Spleen (tissue), 11 donors: ENCODE results near the gene SLC22A23. TPM values are rescaled to one million over a fixed set of nuclear protein-coding genes. Genes with fewer than 3 reads are reported as not detected.
A peak's percentile ranks its signal among the peaks of the same experiment; 100 is the strongest.

Experiments
- DNase-seq: peaks from one replicate; pipeline ENCODE4 v3.0.0-alpha.2; 2020
- H3K27ac ChIP-seq, 8 donors: fragments of 200-600 bp; sonication (generic) in 7 of 8; 1 replicate in 4 of 8; 2 replicates in 4 of 8; pipeline versions ENCODE4 v1.5.0 to v1.8.0; 2016 to 2021; ENCODE audit warnings: inconsistent platforms in 4 of 8, mild to moderate bottlenecking in 4 of 8, moderate library complexity in 1 of 8
- H3K27me3 ChIP-seq, 7 donors: fragments of 200-600 bp; sonication (generic) in 6 of 7; replicated peaks in 1 of 7; 1 replicate in 4 of 7; 2 replicates in 3 of 7; pipeline versions ENCODE4 v1.5.0 to v1.8.0; 2016 to 2021; ENCODE audit warnings: inconsistent platforms in 3 of 7, mild to moderate bottlenecking in 1 of 7
- H3K36me3 ChIP-seq, 6 donors: fragments of 200-600 bp; sonication (generic) in 5 of 6; 1 replicate in 4 of 6; 2 replicates in 2 of 6; pipeline versions ENCODE4 v1.5.0 to v1.8.0; 2016 to 2021; ENCODE audit warnings: inconsistent platforms in 2 of 6
- H3K4me1 ChIP-seq, 6 donors: fragments of 200-600 bp; sonication (generic) in 5 of 6; 1 replicate in 3 of 6; 2 replicates in 3 of 6; pipeline versions ENCODE4 v1.5.0 to v1.8.0; 2016 to 2021; ENCODE audit warnings: inconsistent platforms in 3 of 6
- H3K4me3 ChIP-seq, 8 donors: fragments of 200-600 bp; sonication (generic) in 7 of 8; 1 replicate in 4 of 8; 2 replicates in 4 of 8; pipeline versions ENCODE4 v1.5.0 to v1.8.0; 2016 to 2021; ENCODE audit warnings: inconsistent platforms in 4 of 8, mild to moderate bottlenecking in 4 of 8, moderate library complexity in 2 of 8
- H3K9me3 ChIP-seq, 8 donors: fragments of 200-600 bp; sonication (generic) in 7 of 8; 1 replicate in 4 of 8; 2 replicates in 4 of 8; pipeline versions ENCODE4 v1.5.0 to v1.8.0; 2016 to 2021; ENCODE audit warnings: inconsistent platforms in 4 of 8
- POLR2A ChIP-seq, 3 donors: fragments of 450-650 bp; IDR thresholded peaks; one replicate each; pipeline ENCODE4 v1.5.1; 2017; ENCODE audit warnings: antibody characterized with exemption in 3 of 3, mild to moderate bottlenecking in 1 of 3
- POLR2AphosphoS5 ChIP-seq, 3 donors: sonication (generic); formaldehyde crosslinking; IDR thresholded peaks; one replicate each; pipeline ENCODE4 v1.5.1; 2017; ENCODE audit warnings: antibody characterized with exemption in 3 of 3
- WGBS, 5 donors: extraction: QIAGEN DNeasy Blood & Tissue Kit in 3 of 5; methylation state at CpG; one replicate each; pipeline versions ENCODE4 v1.1.5 to v1.1.7; 2013 to 2018; 5-methylcytosine and 5-hydroxymethylcytosine counted together
- intact Hi-C: fragments of 100-400 bp; cut with DNase I; formaldehyde crosslinking; loops from one replicate; pipeline ENCODE4 v1.15.0; 2023; ENCODE audit warnings: low total_unique reads
- polyA plus RNA-seq, 3 donors: library from polyadenylated mRNA; stranded (reverse); fragments of 200-250 nt; gene quantifications; one replicate each; pipeline ENCODE4 v1.2.1, GENCODE V29; 2013
- total RNA-seq, 7 donors: library from RNA; depleted of rRNA in 3 of 7; stranded (reverse); fragments of >200 nt in 3 of 7; fragmentation: NEBNext Ultra II Directional in 4 of 7; extraction: Animal tissue kit (Norgen Biotek cat#: 25700) in 4 of 7; gene quantifications; one replicate each; pipeline versions ENCODE4 v1.1.0 to v1.2.1, GENCODE V29; 2016 to 2021
- TF ChIP-seq, protein P1 (sequence below), 11 experiments: fragments of 200-600 bp in 7 of 11; fragments of 450-650 bp in 4 of 11; sonication (generic) in 4 of 11; IDR thresholded peaks in 8 of 11; conservative IDR thresholded peaks in 3 of 11; 1 replicate in 7 of 11; 2 replicates in 4 of 11; pipeline versions ENCODE4 v1.4.0 to v1.8.0; 2016 to 2021; ENCODE audit warnings: antibody characterized with exemption in 11 of 11, inconsistent platforms in 4 of 11, mild to moderate bottlenecking in 1 of 11
- donor health status: healthy with polysubstance abuse.
- donor health status: DM: no; HTN: no; CAD: no; lungs with moderate emphysema.
- donor health status: DM: no; HTN: no; CAD: no.
- donor health status: Bipolar disorder and iron deficiency.
- donor health status: healthy.
- donor health status: DM: no; HTN: no; CAD: no.
- donor health status: DM: yes; HTN: yes; CAD: no.

SLC22A23 gene
- total and polyA plus RNA-seq, 10 donors: 1.9 to 22.6 (median 18.3) TPM

DNA sequence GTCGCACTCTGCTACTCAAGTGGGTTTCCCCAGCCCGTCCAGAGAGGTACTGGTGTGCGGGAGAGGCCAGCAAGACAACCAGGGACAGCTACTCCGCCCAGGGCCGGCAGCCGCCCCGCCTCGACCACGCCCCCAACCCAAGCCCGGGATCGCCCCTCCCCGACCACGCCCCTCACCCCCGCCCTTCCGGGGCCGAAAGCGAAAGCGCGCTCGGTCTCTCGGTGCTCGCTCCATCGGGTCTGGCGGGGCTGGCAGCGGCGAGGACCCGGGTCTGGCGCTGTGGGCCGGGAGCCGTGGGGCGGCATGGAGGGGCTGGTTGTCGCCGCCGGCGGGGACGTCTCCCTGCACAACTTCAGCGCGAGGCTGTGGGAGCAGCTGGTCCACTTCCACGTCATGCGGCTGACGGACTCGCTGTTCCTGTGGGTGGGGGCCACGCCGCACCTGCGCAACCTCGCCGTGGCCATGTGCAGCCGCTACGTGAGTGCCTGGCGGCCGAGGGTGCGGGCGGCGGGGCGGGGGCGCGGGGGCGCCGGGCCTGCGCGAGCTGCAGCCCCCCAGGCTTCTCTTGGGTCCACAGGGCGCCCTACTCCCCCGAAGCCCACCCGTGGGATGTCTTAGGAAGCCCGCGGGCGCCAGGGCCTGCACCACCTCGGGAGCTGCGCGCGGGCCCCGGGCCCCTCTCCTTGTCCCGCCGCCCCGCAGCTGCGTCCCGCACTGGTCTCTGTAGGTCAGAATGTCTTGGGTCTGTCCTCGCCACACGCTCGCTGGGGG is 197.9 kb downstream of the SLC22A23 start, which contains the start of gene PSMG4:
PSMG4 (plus strand) TSS at position 228 of the 771 bp plus-strand sequence; CDS start at position 304, 76 bp downstream.
- DNase-seq: peak; percentile 99
- intact Hi-C loops: loop anchor here (10.0 kb wide), 1 partner anchor 94 kb away; no protein-coding TSS in a partner anchor
- H3K4me3 ChIP-seq: peak within 1 kb of the TSS; percentile 84 to 99 (median 96)
- 0 to 1% (median 0%) methylated on average over 25 to 80 of the region's 80 CpGs for WGBS, 5 donors
- peaks cover 20 to 50% (median 38%) of the 10 kb centered on the region in 6 donors for H3K4me1 ChIP-seq
- H3K27me3 ChIP-seq: no peaks in the 10 kb centered on the region
- peaks cover 0 to 7% (median 4%) of the 10 kb centered on the region in 6 donors for H3K36me3 ChIP-seq
- TF ChIP-seq POLR2AphosphoS5 (IDR thresholded peaks at IDR 0.05) (peak; percentile 90 to 95 (median 92)), POLR2A (IDR thresholded peaks at IDR 0.05) (peak in 1 of 3 donors; percentile 45)
- TF ChIP-seq, protein P1, sequence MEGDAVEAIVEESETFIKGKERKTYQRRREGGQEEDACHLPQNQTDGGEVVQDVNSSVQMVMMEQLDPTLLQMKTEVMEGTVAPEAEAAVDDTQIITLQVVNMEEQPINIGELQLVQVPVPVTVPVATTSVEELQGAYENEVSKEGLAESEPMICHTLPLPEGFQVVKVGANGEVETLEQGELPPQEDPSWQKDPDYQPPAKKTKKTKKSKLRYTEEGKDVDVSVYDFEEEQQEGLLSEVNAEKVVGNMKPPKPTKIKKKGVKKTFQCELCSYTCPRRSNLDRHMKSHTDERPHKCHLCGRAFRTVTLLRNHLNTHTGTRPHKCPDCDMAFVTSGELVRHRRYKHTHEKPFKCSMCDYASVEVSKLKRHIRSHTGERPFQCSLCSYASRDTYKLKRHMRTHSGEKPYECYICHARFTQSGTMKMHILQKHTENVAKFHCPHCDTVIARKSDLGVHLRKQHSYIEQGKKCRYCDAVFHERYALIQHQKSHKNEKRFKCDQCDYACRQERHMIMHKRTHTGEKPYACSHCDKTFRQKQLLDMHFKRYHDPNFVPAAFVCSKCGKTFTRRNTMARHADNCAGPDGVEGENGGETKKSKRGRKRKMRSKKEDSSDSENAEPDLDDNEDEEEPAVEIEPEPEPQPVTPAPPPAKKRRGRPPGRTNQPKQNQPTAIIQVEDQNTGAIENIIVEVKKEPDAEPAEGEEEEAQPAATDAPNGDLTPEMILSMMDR (IDR thresholded peaks at IDR 0.05 in 8 of 11, conservative IDR thresholded peaks at IDR 0.05 in 3 of 11): peak in 1 of 11 experiments; percentile 33
- H3K9me3 ChIP-seq: peaks cover 0 to under 1% (median 0%) of the 10 kb centered on the region in 8 donors
- peak within 1 kb of the TSS; percentile 71 to 89 (median 79) for H3K27ac ChIP-seq

DNA sequence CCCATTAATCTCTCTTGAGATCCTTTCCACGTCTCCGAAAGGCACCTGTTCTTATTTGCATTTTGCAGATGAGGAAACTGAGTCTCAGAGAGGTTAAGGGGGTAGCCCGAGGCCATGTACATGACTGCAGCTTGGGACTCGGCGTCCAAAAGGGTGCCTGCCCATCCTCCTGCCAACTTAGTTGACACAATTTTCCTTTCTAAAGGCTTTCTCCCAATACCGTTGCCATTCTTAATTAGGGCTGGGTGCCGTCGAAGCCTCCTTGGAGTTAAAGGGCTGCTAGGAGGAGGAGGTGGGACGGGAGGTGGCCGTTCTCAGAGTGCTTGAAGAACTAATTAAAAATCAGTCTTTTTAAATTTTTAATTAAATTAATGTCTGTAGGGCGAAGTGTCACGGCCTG is 198.6 kb downstream of the SLC22A23 start:
- DNase-seq: no peak
- peak overlapping the region; percentile 84 to 99 (median 96) for H3K4me3 ChIP-seq
- TF ChIP-seq POLR2AphosphoS5 (IDR thresholded peaks at IDR 0.05): no peak
- TF ChIP-seq, protein P1 (IDR thresholded peaks at IDR 0.05 in 8 of 11, conservative IDR thresholded peaks at IDR 0.05 in 3 of 11): no peak
- no peak for TF ChIP-seq POLR2A (IDR thresholded peaks at IDR 0.05)
- intact Hi-C loops: loop anchor here (10.0 kb wide), 1 partner anchor 93 kb away; no protein-coding TSS in a partner anchor
- 49 to 61% (median 58%) methylated on average over 12 of the region's 12 CpGs for WGBS, 5 donors
- peaks cover 0 to 4% (median 0%) of the 10 kb centered on the region in 8 donors for H3K9me3 ChIP-seq
- H3K27ac ChIP-seq: peak overlapping the region in 6 of 8 donors; percentile 71 to 89 (median 79)
- H3K36me3 ChIP-seq: no peaks in the 10 kb centered on the region
- no peaks in the 10 kb centered on the region for H3K27me3 ChIP-seq
- peaks cover 20 to 43% (median 35%) of the 10 kb centered on the region in 6 donors for H3K4me1 ChIP-seq

GRCh38 chr6:3253597-3253961 is 203.3 kb downstream of the SLC22A23 start:
- intact Hi-C loops: loop anchor here (5.0 to 10.0 kb wide), 2 partner anchors 89 to 126 kb away; no protein-coding TSS in a partner anchor
- H3K27me3 ChIP-seq: peaks cover 0 to 26% (median 5%) of the 10 kb centered on the region in 7 donors
- WGBS, 5 donors: 96 to 99% (median 98%) methylated on average over 23 to 40 of the region's 40 CpGs
- peak; percentile 74 for DNase-seq
- peaks cover 0 to 4% (median 0%) of the 10 kb centered on the region in 8 donors for H3K9me3 ChIP-seq
- H3K36me3 ChIP-seq: no peaks in the 10 kb centered on the region
- no peak overlapping the region for H3K4me3 ChIP-seq
- peaks cover 9 to 20% (median 14%) of the 10 kb centered on the region in 6 donors for H3K4me1 ChIP-seq
- TF ChIP-seq POLR2A (IDR thresholded peaks at IDR 0.05) (no peak), POLR2AphosphoS5 (IDR thresholded peaks at IDR 0.05) (no peak)
- TF ChIP-seq, protein P1 (IDR thresholded peaks at IDR 0.05 in 8 of 11, conservative IDR thresholded peaks at IDR 0.05 in 3 of 11): no peak
- H3K27ac ChIP-seq: no peak overlapping the region
